ENCODE data around the gene PKM. TPM values are rescaled to one million over a fixed set of nuclear protein-coding genes. Genes with fewer than 3 reads are reported as not detected.

Gene PKM
- total RNA-seq, 1 experiment from 2014 or later, result 1,026 TPM

GRCh38 chr15:72199205-72199515 is 31.8 kb downstream of the PKM start:
- Histone ChIP-seq H4K8ac (replicated peaks; ENCODE audit: insufficient read length, low read depth, low read length) (no peak overlapping the region), H3K79me2 (ENCODE audit: insufficient read depth, low read length) (no peaks in the 10 kb centered on the region), H3K27ac (ENCODE audit: insufficient read length, low read depth, low read length) (no peak overlapping the region), H3K18ac (ENCODE audit: insufficient read length, low read depth, low read length) (no peak overlapping the region), H3K56ac (ENCODE audit: insufficient read length, low read depth, low read length) (no peak overlapping the region), H2AFZ (ENCODE audit: low read length) (no peak overlapping the region), H2BK5ac (ENCODE audit: insufficient read length, low read length) (no peak overlapping the region), H4K5ac (ENCODE audit: insufficient read length, low read depth, low read length) (no peak overlapping the region), H2BK15ac (ENCODE audit: low read depth, low read length) (no peak overlapping the region), H3T11ph (ENCODE audit: low read length) (no peak overlapping the region), H3K9ac (ENCODE audit: extremely low read depth, insufficient read length, low read length) (no peak overlapping the region), H3K4ac (ENCODE audit: low read depth, low read length) (no peak overlapping the region), H3K23ac (ENCODE audit: insufficient read length, low read depth, low read length) (no peak overlapping the region), H3K9me3 (ENCODE audit: control insufficient read depth, low read depth, low read length) (no peaks in the 10 kb centered on the region), H4K91ac (ENCODE audit: insufficient read length, low read depth, low read length) (no peak overlapping the region), H2BK120ac (ENCODE audit: low read depth, low read length, poor library complexity, severe bottlenecking) (no peak overlapping the region), H2AK5ac (ENCODE audit: insufficient read length, low read length) (no peak overlapping the region), H3K4me2 (ENCODE audit: insufficient read depth, insufficient read length, low read length) (no peak overlapping the region), H4K20me1 (ENCODE audit: control insufficient read depth, insufficient read depth, insufficient read length) (no peaks in the 10 kb centered on the region), H3K79me1 (ENCODE audit: insufficient read depth, low read depth, low read length, poor library complexity, severe bottlenecking) (no peaks in the 10 kb centered on the region), H2BK12ac (ENCODE audit: insufficient read length, low read depth, low read length) (no peak overlapping the region), H3K27me3 (ENCODE audit: insufficient read depth, low read length) (peaks cover 7% of the 10 kb centered on the region; the same call in 1 of the 2 replicates), H3K4me1 (ENCODE audit: insufficient read depth, low read length) (no peaks in the 10 kb centered on the region), H3K23me2 (ENCODE audit: insufficient read length, low read depth, low read length, poor library complexity, severe bottlenecking) (peaks cover 11% of the 10 kb centered on the region), H3K14ac (ENCODE audit: insufficient read depth, low read length) (no peak overlapping the region), H2BK20ac (ENCODE audit: low read depth, low read length, poor library complexity, severe bottlenecking) (no peak overlapping the region)
- TF ChIP-seq CTCF (conservative IDR thresholded peaks at IDR 0.05), result no peak
- DNase-seq, result no peak
- Mint-ChIP-seq H3K4me3 (no peak overlapping the region), H3K27me3 (ENCODE audit: low read depth) (peaks cover 25% of the 10 kb centered on the region), H3K4me1 (peaks cover 11 to 14% of the 10 kb centered on the region in 2 experiments), H3K27ac (no peak overlapping the region), H3K9me3 (no peaks in the 10 kb centered on the region), H3K36me3 (ENCODE audit: insufficient read depth in 1 of 3, low read depth in 3 of 3) (peaks cover 38 to 62% (median 54%) of the 10 kb centered on the region in 3 experiments)
- no CpG with 5 or more reads among the region's 2 CpGs for WGBS (ENCODE audit: extremely low coverage, insufficient read length, low lambda C conversion rate)
